ENCODE results near the gene NPIPB8.
"Not testable (repeated sequence)": the region's sequence is repeated elsewhere in the genome, so short reads cannot be mapped to it uniquely, and the experiment has no call there.

DNA sequence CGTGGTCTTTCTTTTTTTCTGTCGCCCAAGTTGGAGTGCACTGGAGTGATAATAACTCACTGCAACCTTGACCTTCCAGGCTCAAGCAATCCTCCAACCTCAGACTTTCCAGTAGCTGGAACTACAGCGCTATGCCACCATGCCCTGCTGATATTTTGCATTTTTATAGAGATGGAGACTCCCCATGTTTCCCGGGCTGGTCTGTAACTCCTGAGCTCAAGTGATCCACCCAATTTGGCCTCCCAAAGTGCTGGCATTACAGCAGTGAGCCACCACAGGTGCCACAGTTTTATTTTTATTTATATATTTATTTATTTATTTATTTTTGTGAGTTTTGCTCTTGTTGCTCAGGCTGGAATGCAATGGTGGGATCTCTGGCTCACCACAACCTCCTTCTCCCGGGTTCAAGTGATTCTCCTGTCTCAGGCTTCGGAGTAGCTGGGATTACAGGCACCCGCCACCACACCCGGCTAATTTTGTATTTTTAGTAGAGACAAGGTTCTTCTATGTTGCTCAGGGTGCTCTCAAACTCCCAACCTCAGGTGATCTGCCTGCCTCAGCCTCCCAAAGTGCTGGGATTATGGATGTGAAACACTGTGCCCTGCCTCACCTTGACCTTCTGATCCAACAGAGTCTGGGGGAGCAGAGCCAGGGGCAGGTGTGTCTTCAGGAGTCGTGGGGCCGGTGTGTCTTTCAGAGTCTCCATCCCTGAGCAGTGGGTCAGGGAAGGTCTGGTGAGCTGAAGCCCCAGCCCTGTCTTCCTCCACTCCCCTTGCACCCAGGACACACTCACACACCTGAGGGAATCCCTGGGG lies 30.0 kb upstream of the NPIPB8 start:
- TF ChIP-seq, protein P1, sequence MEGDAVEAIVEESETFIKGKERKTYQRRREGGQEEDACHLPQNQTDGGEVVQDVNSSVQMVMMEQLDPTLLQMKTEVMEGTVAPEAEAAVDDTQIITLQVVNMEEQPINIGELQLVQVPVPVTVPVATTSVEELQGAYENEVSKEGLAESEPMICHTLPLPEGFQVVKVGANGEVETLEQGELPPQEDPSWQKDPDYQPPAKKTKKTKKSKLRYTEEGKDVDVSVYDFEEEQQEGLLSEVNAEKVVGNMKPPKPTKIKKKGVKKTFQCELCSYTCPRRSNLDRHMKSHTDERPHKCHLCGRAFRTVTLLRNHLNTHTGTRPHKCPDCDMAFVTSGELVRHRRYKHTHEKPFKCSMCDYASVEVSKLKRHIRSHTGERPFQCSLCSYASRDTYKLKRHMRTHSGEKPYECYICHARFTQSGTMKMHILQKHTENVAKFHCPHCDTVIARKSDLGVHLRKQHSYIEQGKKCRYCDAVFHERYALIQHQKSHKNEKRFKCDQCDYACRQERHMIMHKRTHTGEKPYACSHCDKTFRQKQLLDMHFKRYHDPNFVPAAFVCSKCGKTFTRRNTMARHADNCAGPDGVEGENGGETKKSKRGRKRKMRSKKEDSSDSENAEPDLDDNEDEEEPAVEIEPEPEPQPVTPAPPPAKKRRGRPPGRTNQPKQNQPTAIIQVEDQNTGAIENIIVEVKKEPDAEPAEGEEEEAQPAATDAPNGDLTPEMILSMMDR (IDR thresholded peaks at IDR 0.05) = not testable (repeated sequence)
- TF ChIP-seq POLR2AphosphoS5 (IDR thresholded peaks at IDR 0.05; ENCODE audit: low read depth, low read length) = not testable (repeated sequence)
